Erythroblast (primary cell): Measurements from ENCODE around the gene NUDT22.

Experiments
- DNase-seq, 2 experiments: peaks; one replicate each; lab custom pipeline; 2025; lab: John Stamatoyannopoulos, UW
- GATA1 ChIP-seq: IDR thresholded peaks from 2 replicates; pipeline ENCODE4 v1.6.1; 2011; ENCODE audit warnings: low read depth, mild to moderate bottlenecking, control low read depth, low read length, moderate library complexity
- POLR2A ChIP-seq: IDR thresholded peaks from 2 replicates; pipeline ENCODE4 v1.6.1; 2011; ENCODE audit warnings: mild to moderate bottlenecking, low read length

NUDT22 gene

GRCh38 chr11:64225608-64226506 is at the start of gene NUDT22, which contains the start of gene TRPT1:
NUDT22 (plus strand) TSS chr11:64226274; CDS start chr11:64226653, 379 bp downstream.
TRPT1 (minus strand) TSS chr11:64226186; CDS start chr11:64225860, 326 bp downstream.
- TF ChIP-seq POLR2A = peak; percentile 75
- TF ChIP-seq GATA1 = no peak
- peak; percentile 87 to 91 for DNase-seq

- no peak for DNase-seq
- no peak for TF ChIP-seq GATA1
- no peak for TF ChIP-seq POLR2A
Measured at GRCh38 chr11:64176751-64177150, 49.3 kb upstream of the NUDT22 start.

GRCh38 chr11:64178203-64178602 is 47.9 kb upstream of the NUDT22 start:
- TF ChIP-seq POLR2A = no peak
- no peak for TF ChIP-seq GATA1
- no peak for DNase-seq

GRCh38 chr11:64178951-64179639 is 47.0 kb upstream of the NUDT22 start:
- TF ChIP-seq GATA1 (no peak), POLR2A (no peak)
- DNase-seq = no peak

GRCh38 chr11:64180891-64181290 is 45.2 kb upstream of the NUDT22 start:
- no peak for DNase-seq
- no peak for TF ChIP-seq POLR2A
- TF ChIP-seq GATA1 = no peak

GRCh38 chr11:64181506-64182411 is 44.3 kb upstream of the NUDT22 start:
- peak; percentile 84 to 90 for DNase-seq
- TF ChIP-seq GATA1 (no peak), POLR2A (peak; percentile 64)

GRCh38 chr11:64183890-64184289 is 42.2 kb upstream of the NUDT22 start:
- no peak for TF ChIP-seq GATA1
- no peak for TF ChIP-seq POLR2A
- DNase-seq = no peak

GRCh38 chr11:64185175-64185692 is 40.8 kb upstream of the NUDT22 start:
- DNase-seq = peak; percentile 92 to 94
- TF ChIP-seq GATA1 (no peak), POLR2A (peak; percentile 96)

- DNase-seq = peak; percentile 100
- no peak for TF ChIP-seq GATA1
- peak; percentile 83 for TF ChIP-seq POLR2A
Measured at GRCh38 chr11:64185693-64186491, 40.2 kb upstream of the NUDT22 start, which contains the start of gene STIP1. STIP1 (plus strand) TSS chr11:64186171; CDS start chr11:64186262, 91 bp downstream.

- no peak for TF ChIP-seq POLR2A
- no peak for TF ChIP-seq GATA1
- DNase-seq = peak in 1 of 2 experiments; percentile 58
Measured at GRCh38 chr11:64186492-64187165, 39.4 kb upstream of the NUDT22 start.

GRCh38 chr11:64192434-64192833 is 33.6 kb upstream of the NUDT22 start:
- no peak for TF ChIP-seq GATA1
- no peak for TF ChIP-seq POLR2A
- DNase-seq = no peak
